ENCODE data around the gene DCHS1. TPM values are rescaled to one million over a fixed set of nuclear protein-coding genes. Genes with fewer than 3 reads are reported as not detected.
A peak's percentile ranks its signal among the peaks of the same experiment; 100 is the strongest.
"Not testable (repeated sequence)": the region's sequence is repeated elsewhere in the genome, so short reads cannot be mapped to it uniquely, and the experiment has no call there.

The DCHS1 gene
- 1 to 10 TPM; 3.9 to 9.0 (median 6.4) TPM for total RNA-seq

- Histone ChIP-seq H3K36me3 (no peaks in the 10 kb centered on the region), H3K4me1 (peaks cover 19% of the 10 kb centered on the region), H3K27me3 (no peaks in the 10 kb centered on the region), H3K9me3 (no peaks in the 10 kb centered on the region), H3K27ac (peak within 1 kb of the TSS; percentile 71), H3K4me3 (peak within 1 kb of the TSS; percentile 54)
- TF ChIP-seq POLR2A (IDR thresholded peaks at IDR 0.05) (no peak), POLR2AphosphoS5 (IDR thresholded peaks at IDR 0.05) (no peak)
- WGBS: 11% methylated on average over 34 of the region's 56 CpGs
- DNase-seq (ENCODE audit: low spot score in 2 of 2): no peak
Measured at GRCh38 chr11:6655790-6656583, at the start of gene DCHS1. Gene DCHS1 (minus strand): TSS chr11:6655809. CDS start chr11:6641613, 14,196 bp downstream.

GRCh38 chr11:6703247-6704063 lies 47.8 kb upstream of the DCHS1 start:
- Histone ChIP-seq H3K9me3 (no peaks in the 10 kb centered on the region), H3K27ac (no peak overlapping the region), H3K27me3 (no peaks in the 10 kb centered on the region), H3K4me3 (no peak overlapping the region), H3K4me1 (peaks cover 3% of the 10 kb centered on the region), H3K36me3 (no peaks in the 10 kb centered on the region)
- TF ChIP-seq, protein P1, sequence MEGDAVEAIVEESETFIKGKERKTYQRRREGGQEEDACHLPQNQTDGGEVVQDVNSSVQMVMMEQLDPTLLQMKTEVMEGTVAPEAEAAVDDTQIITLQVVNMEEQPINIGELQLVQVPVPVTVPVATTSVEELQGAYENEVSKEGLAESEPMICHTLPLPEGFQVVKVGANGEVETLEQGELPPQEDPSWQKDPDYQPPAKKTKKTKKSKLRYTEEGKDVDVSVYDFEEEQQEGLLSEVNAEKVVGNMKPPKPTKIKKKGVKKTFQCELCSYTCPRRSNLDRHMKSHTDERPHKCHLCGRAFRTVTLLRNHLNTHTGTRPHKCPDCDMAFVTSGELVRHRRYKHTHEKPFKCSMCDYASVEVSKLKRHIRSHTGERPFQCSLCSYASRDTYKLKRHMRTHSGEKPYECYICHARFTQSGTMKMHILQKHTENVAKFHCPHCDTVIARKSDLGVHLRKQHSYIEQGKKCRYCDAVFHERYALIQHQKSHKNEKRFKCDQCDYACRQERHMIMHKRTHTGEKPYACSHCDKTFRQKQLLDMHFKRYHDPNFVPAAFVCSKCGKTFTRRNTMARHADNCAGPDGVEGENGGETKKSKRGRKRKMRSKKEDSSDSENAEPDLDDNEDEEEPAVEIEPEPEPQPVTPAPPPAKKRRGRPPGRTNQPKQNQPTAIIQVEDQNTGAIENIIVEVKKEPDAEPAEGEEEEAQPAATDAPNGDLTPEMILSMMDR (IDR thresholded peaks at IDR 0.05): peak; percentile 18 to 42
- no peak for TF ChIP-seq POLR2AphosphoS5 (IDR thresholded peaks at IDR 0.05)
- WGBS: 68% methylated on average over 2 of the region's 2 CpGs
- DNase-seq (ENCODE audit: low spot score in 2 of 2): no peak

DNA sequence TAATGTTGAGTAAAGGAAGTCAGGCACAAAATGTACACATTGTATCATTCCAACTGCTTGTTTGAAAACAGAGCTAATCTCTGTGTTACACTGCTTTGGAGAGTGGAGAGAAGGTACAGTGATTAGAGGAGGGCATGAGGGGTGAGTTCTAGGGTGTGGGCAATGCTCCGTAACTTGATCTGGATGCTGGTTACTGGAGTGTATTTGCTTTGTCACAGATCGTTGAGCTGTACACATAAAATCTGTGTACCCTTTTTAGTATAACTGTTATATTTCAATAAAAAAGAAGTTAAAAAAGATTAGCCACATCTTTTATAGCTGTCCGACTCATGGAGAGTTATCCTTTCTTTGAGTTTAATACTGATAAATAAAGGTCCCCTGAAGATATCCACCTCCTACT lies 46.3 kb upstream of the DCHS1 start:
- not testable (repeated sequence) for DNase-seq (ENCODE audit: low spot score in 2 of 2); H3K36me3 ChIP-seq; H3K27ac ChIP-seq; H3K4me1 ChIP-seq; H3K9me3 ChIP-seq; H3K27me3 ChIP-seq; H3K4me3 ChIP-seq
- WGBS: 64% methylated on average over 3 of the region's 3 CpGs

- Histone ChIP-seq H3K36me3 (no peaks in the 10 kb centered on the region), H3K27ac (peak overlapping the region; percentile 26), H3K4me3 (no peak overlapping the region), H3K27me3 (no peaks in the 10 kb centered on the region), H3K4me1 (peaks cover 27% of the 10 kb centered on the region), H3K9me3 (no peaks in the 10 kb centered on the region)
- DNase-seq (ENCODE audit: low spot score in 2 of 2): no peak
- no peak for TF ChIP-seq EP300 (IDR thresholded peaks at IDR 0.05)
- TF ChIP-seq, protein P1 (IDR thresholded peaks at IDR 0.05): no peak
- no peak for TF ChIP-seq POLR2AphosphoS5 (IDR thresholded peaks at IDR 0.05)
- no peak for TF ChIP-seq POLR2A (IDR thresholded peaks at IDR 0.05)
- 43% methylated on average over 1 of the region's 1 CpG for WGBS
Measured at GRCh38 chr11:6695377-6695776, 39.8 kb upstream of the DCHS1 start.

DNA sequence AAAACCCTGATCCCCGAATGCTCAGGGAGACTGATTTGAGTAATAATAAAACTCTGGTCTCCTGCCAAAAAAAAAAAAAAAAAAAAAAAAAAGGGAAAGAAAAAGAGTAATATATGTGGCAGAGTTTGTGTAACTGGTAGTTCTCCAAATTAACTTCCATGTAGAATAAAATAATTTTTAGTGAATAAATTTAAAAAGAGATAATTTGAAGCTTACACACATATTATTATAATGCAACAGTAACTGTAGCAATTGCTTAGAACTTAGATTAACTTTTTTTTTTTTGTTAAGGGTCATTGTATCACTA lies 38.6 kb upstream of the DCHS1 start:
- Histone ChIP-seq H3K36me3 (no peaks in the 10 kb centered on the region), H3K27ac (peak overlapping the region; percentile 26), H3K27me3 (no peaks in the 10 kb centered on the region), H3K4me1 (peaks cover 27% of the 10 kb centered on the region), H3K4me3 (no peak overlapping the region), H3K9me3 (no peaks in the 10 kb centered on the region)
- WGBS: 5% methylated on average over 1 of the region's 1 CpG
- TF ChIP-seq POLR2AphosphoS5 (IDR thresholded peaks at IDR 0.05) (no peak), POLR2A (IDR thresholded peaks at IDR 0.05) (no peak), EP300 (IDR thresholded peaks at IDR 0.05) (no peak)
- TF ChIP-seq, protein P1 (IDR thresholded peaks at IDR 0.05): no peak
- DNase-seq (ENCODE audit: low spot score in 2 of 2): no peak
